Nephron progenitor cell (in vitro differentiated cells): ENCODE measurements around the gene C1orf174.

Experiments used
- DNase-seq: peaks from one replicate; pipeline ENCODE4 v3.0.0; 2021
- H3K27ac Mint-ChIP-seq: 2 replicates; pipeline ENCODE4 v1.8.0; 2021; ENCODE audit warnings: mild to moderate bottlenecking, moderate library complexity, mixed read lengths
- H3K27me3 Mint-ChIP-seq: 2 replicates; pipeline ENCODE4 v1.8.0; 2021; ENCODE audit warnings: mild to moderate bottlenecking, low read depth, mixed read lengths; ENCODE audit not compliant: poor library complexity
- H3K36me3 Mint-ChIP-seq: 2 replicates; pipeline ENCODE4 v1.8.0; 2021; ENCODE audit warnings: low read depth, mixed read lengths
- H3K4me1 Mint-ChIP-seq: 2 replicates; pipeline ENCODE4 v1.8.0; 2021; ENCODE audit warnings: mixed read lengths
- H3K4me3 Mint-ChIP-seq: 2 replicates; pipeline ENCODE4 v1.8.0; 2021; ENCODE audit warnings: mild to moderate bottlenecking, moderate library complexity, mixed read lengths
- H3K9me3 Mint-ChIP-seq: 2 replicates; pipeline ENCODE4 v1.8.0; 2021; ENCODE audit warnings: mild to moderate bottlenecking, moderate library complexity, mixed read lengths
- TF ChIP-seq, protein P1 (sequence below): fragments of 200-600 bp; sonication (generic); IDR thresholded peaks from 2 replicates; pipeline ENCODE4 v1.5.0; 2021; ENCODE audit warnings: antibody characterized with exemption

C1orf174 gene

DNA sequence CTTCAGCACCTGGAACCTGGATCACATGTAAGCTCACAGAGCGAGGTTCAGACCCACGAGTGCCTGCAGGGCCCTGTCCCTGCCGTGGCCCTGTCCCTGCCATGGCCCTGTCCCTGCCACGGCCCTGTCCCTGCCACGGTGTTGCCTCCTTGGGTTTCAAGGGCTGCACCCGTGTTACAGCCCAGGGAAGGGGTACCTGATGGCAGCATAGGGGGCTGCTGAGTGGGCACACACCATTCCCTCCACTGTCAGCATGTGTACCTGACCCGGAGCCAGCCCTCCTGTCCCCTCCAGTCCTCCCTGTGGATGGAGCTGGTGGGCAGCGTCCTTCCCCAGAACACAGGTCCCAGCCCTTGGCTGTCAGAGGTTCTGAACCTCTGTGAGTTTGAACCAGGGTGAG lies 27.5 kb downstream of the C1orf174 start:
- Mint-ChIP-seq H3K4me3 (no peak overlapping the region), H3K27me3 (no peaks in the 10 kb centered on the region), H3K9me3 (peaks cover 5% of the 10 kb centered on the region), H3K36me3 (peaks cover 62% of the 10 kb centered on the region), H3K4me1 (peaks cover 18% of the 10 kb centered on the region), H3K27ac (no peak overlapping the region)
- TF ChIP-seq, protein P1, sequence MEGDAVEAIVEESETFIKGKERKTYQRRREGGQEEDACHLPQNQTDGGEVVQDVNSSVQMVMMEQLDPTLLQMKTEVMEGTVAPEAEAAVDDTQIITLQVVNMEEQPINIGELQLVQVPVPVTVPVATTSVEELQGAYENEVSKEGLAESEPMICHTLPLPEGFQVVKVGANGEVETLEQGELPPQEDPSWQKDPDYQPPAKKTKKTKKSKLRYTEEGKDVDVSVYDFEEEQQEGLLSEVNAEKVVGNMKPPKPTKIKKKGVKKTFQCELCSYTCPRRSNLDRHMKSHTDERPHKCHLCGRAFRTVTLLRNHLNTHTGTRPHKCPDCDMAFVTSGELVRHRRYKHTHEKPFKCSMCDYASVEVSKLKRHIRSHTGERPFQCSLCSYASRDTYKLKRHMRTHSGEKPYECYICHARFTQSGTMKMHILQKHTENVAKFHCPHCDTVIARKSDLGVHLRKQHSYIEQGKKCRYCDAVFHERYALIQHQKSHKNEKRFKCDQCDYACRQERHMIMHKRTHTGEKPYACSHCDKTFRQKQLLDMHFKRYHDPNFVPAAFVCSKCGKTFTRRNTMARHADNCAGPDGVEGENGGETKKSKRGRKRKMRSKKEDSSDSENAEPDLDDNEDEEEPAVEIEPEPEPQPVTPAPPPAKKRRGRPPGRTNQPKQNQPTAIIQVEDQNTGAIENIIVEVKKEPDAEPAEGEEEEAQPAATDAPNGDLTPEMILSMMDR: no peak
- DNase-seq: no peak

DNA sequence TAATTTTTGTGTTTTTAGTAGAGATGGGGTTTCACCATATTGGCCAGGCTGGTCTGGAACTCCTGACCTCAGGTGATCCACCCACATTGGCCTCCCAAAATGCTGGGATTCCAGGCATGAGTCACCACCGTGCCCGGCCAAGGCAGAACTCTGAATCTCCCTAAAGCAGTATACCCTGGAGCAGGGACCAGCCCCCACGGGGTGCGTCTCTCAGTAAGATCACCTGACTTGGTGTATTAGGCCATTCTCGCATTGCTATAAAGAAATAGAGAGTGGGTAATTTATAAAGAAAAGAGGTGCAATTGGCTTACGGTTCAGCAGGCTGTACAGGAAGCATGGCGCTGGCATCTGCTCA lies 28.6 kb downstream of the C1orf174 start:
- no peak for DNase-seq
- Mint-ChIP-seq H3K4me3 (no peak overlapping the region), H3K27ac (no peak overlapping the region), H3K36me3 (peaks cover 64% of the 10 kb centered on the region), H3K4me1 (peaks cover 18% of the 10 kb centered on the region), H3K27me3 (peaks cover 5% of the 10 kb centered on the region), H3K9me3 (peaks cover 5% of the 10 kb centered on the region)
- TF ChIP-seq, protein P1: no peak

DNA sequence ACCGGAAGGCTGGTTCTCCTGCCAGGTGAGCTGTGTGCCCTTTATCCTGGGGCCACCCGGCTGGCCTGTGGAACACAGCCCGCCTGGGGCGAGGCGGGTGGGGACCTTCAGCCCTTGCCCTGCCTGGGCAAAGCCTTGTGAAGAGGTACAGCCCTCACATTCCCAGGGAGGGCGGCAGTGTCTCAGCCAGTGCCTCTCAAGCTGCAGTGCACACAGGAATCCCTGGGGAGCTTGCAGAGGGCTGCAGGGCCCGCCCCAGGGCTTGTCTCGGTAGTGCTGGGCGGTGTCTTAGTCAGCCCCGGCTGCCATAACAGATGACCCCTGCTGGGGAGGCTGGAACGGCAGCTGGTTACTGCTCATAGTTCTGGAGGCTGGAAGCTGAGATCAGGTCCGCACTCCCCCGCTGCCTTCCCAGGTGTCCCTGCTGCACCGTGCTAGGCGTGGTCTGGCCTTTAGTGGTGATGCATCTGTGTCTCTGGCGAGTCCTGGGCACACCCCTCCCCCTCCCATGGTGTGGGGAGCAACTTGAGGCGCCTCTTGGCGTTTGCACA lies 30.2 kb downstream of the C1orf174 start:
- TF ChIP-seq, protein P1: no peak
- Mint-ChIP-seq H3K36me3 (peaks cover 48% of the 10 kb centered on the region), H3K4me1 (peaks cover 24% of the 10 kb centered on the region), H3K27ac (peak overlapping the region; percentile 61), H3K9me3 (peaks cover 5% of the 10 kb centered on the region), H3K4me3 (no peak overlapping the region), H3K27me3 (peaks cover 5% of the 10 kb centered on the region)
- peak; percentile 53 for DNase-seq

DNA sequence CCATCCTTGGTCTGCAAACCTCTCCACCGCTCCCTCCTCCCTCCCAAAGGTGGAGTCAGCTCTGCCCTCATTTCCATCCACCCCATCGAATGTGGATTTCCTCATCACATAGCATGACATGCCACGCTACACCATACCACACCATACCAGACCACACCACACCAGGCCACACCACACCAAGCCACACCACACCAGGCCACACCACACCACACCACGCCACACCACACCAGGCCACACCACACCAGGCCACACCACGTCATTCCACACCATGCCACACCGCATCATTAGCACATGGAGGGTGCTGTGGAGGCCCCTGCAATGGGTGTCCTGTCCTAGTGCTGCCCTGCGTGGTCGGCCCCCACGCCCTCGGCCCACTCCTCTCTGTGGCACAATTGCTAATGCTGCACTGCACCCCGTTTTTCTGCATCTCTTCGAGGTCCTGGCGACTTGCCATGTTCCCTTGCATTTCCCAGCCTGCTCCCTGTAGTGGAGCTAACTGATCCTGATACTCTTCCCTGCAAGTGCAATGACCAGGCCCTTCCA lies 31.5 kb downstream of the C1orf174 start:
- Mint-ChIP-seq H3K9me3 (peaks cover 5% of the 10 kb centered on the region), H3K36me3 (peaks cover 41% of the 10 kb centered on the region), H3K27ac (peak overlapping the region; percentile 77), H3K27me3 (peaks cover 5% of the 10 kb centered on the region), H3K4me1 (peaks cover 25% of the 10 kb centered on the region), H3K4me3 (no peak overlapping the region)
- TF ChIP-seq, protein P1: no peak
- no peak for DNase-seq

DNA sequence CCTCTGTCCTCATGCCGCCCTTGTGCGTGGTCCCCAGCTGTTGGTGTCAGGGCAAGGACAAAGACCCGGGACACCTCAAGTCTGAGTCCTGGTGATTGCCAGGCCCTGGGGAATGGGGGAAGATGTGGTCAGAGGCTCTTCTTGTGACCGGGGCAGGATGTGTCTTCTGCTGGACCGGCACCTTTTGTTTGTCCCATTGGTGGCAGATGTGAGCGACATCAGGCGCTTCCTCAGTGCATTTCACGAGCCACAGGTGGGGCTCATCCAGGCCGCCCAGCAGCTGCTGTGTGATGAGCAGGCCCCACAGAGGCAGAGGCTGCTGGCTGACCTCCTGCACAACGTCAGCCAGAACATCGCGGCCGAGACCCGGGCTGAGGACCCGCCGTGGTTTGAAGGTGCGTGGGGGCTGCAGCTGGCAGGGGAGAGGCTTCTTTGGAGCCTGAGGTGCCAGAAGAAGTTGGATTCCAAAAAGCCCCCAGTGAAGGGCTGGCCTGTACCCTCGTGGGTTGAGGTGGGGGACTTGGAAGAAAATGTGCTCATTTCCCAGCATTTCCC lies 34.4 kb downstream of the C1orf174 start:
- peaks cover 36% of the 10 kb centered on the region for H3K36me3 Mint-ChIP-seq
- H3K4me3 Mint-ChIP-seq: no peak overlapping the region
- no peak for DNase-seq
- H3K9me3 Mint-ChIP-seq: peaks cover 5% of the 10 kb centered on the region
- peaks cover 24% of the 10 kb centered on the region for H3K4me1 Mint-ChIP-seq
- TF ChIP-seq, protein P1: no peak
- H3K27ac Mint-ChIP-seq: no peak overlapping the region
- peaks cover 5% of the 10 kb centered on the region for H3K27me3 Mint-ChIP-seq

DNA sequence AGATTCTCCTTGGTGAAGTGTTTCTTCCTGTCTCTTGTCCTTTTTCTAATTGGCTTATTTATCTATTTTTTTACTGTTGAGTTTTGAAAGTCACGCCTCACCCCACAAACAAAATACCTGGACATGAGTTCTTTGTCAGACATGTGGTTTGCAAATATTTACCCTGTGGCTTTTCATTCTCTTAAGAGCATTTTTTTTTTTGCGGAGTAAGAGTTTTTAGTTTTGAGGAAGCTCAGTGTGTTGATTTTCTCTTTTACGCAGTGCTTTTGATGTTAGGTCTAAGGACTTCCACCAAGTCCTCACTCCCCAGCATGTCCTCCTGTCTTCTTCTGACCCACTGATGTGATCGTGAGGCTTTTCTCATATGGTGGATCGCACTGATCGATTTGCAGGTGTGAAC lies 35.2 kb downstream of the C1orf174 start:
- Mint-ChIP-seq H3K36me3 (peaks cover 35% of the 10 kb centered on the region), H3K27ac (no peak overlapping the region), H3K4me3 (no peak overlapping the region), H3K4me1 (peaks cover 17% of the 10 kb centered on the region), H3K9me3 (peaks cover 5% of the 10 kb centered on the region), H3K27me3 (peaks cover 5% of the 10 kb centered on the region)
- no peak for DNase-seq
- TF ChIP-seq, protein P1: no peak
